ENCODE results near the gene DHX9. TPM values are rescaled to one million over a fixed set of nuclear protein-coding genes. Genes with fewer than 3 reads are reported as not detected.

DHX9 gene
- total and polyA plus RNA-seq, 9 of the 15 experiments (the other 6 are each of a cell fraction or from before 2014, with no cell fraction given): 100 to 409 (median 294) TPM

GRCh38 chr1:182913401-182913800 lies 74.3 kb downstream of the DHX9 start:
- Histone ChIP-seq H3K36me3 (ENCODE audit: control insufficient read depth, insufficient read depth, low read length) (no peaks in the 10 kb centered on the region), H3K4me3 (no peak overlapping the region), H3K4me2 (ENCODE audit: insufficient read depth, low read length) (no peak overlapping the region), H3K79me2 (ENCODE audit: control insufficient read depth, insufficient read depth, low read length) (no peaks in the 10 kb centered on the region), H3K4me1 (replicated peaks in 1 of 2; ENCODE audit: control insufficient read depth in 2 of 2, insufficient read depth in 2 of 2, low read length in 2 of 2) (no peaks in the 10 kb centered on the region), H3K9me3 (replicated peaks; ENCODE audit: control insufficient read depth, insufficient read depth, low read depth, low read length) (peaks cover 3% of the 10 kb centered on the region; the same call in 1 of the 2 replicates), H4K20me1 (replicated peaks; ENCODE audit: control insufficient read depth, insufficient read depth, low read length) (no peaks in the 10 kb centered on the region), H2AFZ (ENCODE audit: low read depth, low read length) (no peak overlapping the region), H3K27ac (ENCODE audit: extremely low read depth, low read depth, low read length) (no peak overlapping the region), H3K9ac (ENCODE audit: insufficient read depth in 1 of 2, low read depth in 2 of 2, low read length in 2 of 2) (no peak overlapping the region), H3K9me1 (ENCODE audit: control insufficient read depth, insufficient read depth, low read length) (no peaks in the 10 kb centered on the region), H3K27me3 (ENCODE audit: control insufficient read depth in 2 of 2, insufficient read depth in 2 of 2, low read length in 2 of 2) (peaks cover 0 to 2% of the 10 kb centered on the region in 2 experiments; a peak in 1 of 5 replicates)
- no peak for DNase-seq (ENCODE audit: extremely low read depth in 1 of 4, low spot score in 3 of 4)
- intact Hi-C loops (cut with micrococcal nuclease): no loop called here
- no peak for ATAC-seq
- in situ Hi-C loops (cut with MboI): no loop called here
- WGBS (ENCODE audit: insufficient coverage, low coverage, missing lambda C conversion rate): 55% methylated on average over 3 of the region's 3 CpGs
- TF ChIP-seq, protein P1, sequence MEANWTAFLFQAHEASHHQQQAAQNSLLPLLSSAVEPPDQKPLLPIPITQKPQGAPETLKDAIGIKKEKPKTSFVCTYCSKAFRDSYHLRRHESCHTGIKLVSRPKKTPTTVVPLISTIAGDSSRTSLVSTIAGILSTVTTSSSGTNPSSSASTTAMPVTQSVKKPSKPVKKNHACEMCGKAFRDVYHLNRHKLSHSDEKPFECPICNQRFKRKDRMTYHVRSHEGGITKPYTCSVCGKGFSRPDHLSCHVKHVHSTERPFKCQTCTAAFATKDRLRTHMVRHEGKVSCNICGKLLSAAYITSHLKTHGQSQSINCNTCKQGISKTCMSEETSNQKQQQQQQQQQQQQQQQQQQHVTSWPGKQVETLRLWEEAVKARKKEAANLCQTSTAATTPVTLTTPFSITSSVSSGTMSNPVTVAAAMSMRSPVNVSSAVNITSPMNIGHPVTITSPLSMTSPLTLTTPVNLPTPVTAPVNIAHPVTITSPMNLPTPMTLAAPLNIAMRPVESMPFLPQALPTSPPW (CRISPR knock-in tag; IDR thresholded peaks at IDR 0.05): no peak
- no peak for TF ChIP-seq ZNF551 (CRISPR knock-in tag; IDR thresholded peaks at IDR 0.05)
- TF ChIP-seq, protein P2, sequence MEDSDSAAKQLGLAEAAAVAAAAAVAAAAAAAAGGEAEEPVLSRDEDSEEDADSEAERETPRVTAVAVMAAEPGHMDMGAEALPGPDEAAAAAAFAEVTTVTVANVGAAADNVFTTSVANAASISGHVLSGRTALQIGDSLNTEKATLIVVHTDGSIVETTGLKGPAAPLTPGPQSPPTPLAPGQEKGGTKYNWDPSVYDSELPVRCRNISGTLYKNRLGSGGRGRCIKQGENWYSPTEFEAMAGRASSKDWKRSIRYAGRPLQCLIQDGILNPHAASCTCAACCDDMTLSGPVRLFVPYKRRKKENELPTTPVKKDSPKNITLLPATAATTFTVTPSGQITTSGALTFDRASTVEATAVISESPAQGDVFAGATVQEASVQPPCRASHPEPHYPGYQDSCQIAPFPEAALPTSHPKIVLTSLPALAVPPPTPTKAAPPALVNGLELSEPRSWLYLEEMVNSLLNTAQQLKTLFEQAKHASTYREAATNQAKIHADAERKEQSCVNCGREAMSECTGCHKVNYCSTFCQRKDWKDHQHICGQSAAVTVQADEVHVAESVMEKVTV (CRISPR knock-in tag; IDR thresholded peaks at IDR 0.05): no peak
- TF ChIP-seq, protein P3, sequence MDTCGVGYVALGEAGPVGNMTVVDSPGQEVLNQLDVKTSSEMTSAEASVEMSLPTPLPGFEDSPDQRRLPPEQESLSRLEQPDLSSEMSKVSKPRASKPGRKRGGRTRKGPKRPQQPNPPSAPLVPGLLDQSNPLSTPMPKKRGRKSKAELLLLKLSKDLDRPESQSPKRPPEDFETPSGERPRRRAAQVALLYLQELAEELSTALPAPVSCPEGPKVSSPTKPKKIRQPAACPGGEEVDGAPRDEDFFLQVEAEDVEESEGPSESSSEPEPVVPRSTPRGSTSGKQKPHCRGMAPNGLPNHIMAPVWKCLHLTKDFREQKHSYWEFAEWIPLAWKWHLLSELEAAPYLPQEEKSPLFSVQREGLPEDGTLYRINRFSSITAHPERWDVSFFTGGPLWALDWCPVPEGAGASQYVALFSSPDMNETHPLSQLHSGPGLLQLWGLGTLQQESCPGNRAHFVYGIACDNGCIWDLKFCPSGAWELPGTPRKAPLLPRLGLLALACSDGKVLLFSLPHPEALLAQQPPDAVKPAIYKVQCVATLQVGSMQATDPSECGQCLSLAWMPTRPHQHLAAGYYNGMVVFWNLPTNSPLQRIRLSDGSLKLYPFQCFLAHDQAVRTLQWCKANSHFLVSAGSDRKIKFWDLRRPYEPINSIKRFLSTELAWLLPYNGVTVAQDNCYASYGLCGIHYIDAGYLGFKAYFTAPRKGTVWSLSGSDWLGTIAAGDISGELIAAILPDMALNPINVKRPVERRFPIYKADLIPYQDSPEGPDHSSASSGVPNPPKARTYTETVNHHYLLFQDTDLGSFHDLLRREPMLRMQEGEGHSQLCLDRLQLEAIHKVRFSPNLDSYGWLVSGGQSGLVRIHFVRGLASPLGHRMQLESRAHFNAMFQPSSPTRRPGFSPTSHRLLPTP (IDR thresholded peaks at IDR 0.05; ENCODE audit: borderline replicate concordance, extremely low read depth, insufficient read length): no peak
- TF ChIP-seq KAT8 (IDR thresholded peaks at IDR 0.05; ENCODE audit: low read depth): no peak
- TF ChIP-seq BRD4 (IDR thresholded peaks at IDR 0.05): no peak
- CTCF ChIA-PET (ENCODE audit: low intra/inter-chr PET ratio): no interaction called here
- POLR2A ChIA-PET: no interaction called here
- BruUV-seq (replicated peaks): no TSS peak
- FAIRE-seq: no peak

All from K562 (cell line).